Ishikawa (cell line): ENCODE data around the gene WNT7A.

Experiments used
- CEBPB ChIP-seq: IDR thresholded peaks from 2 replicates; pipeline ENCODE4 v1.6.1; 2012
- CREB1 ChIP-seq: IDR thresholded peaks from 2 replicates; pipeline ENCODE4 v1.6.1; 2012; ENCODE audit warnings: low read depth
- EGR1 ChIP-seq: IDR thresholded peaks from 2 replicates; pipeline ENCODE4 v1.6.1; 2012
- EP300 ChIP-seq: IDR thresholded peaks from 2 replicates; pipeline ENCODE4 v1.6.1; 2012; ENCODE audit warnings: borderline replicate concordance
- FOXM1 ChIP-seq: IDR thresholded peaks from 2 replicates; pipeline ENCODE4 v1.6.1; 2012; ENCODE audit warnings: low read depth, borderline replicate concordance
- MAX ChIP-seq: IDR thresholded peaks from 2 replicates; pipeline ENCODE4 v1.6.1; 2012
- NFIC ChIP-seq: IDR thresholded peaks from 2 replicates; pipeline ENCODE4 v1.6.1; 2012
- RAD21 ChIP-seq: IDR thresholded peaks from 2 replicates; pipeline ENCODE4 v1.6.1; 2012; ENCODE audit warnings: low read depth
- REST ChIP-seq: IDR thresholded peaks from 2 replicates; pipeline ENCODE4 v1.6.1; 2012; ENCODE audit warnings: low read depth, mild to moderate bottlenecking
- TAF1 ChIP-seq: IDR thresholded peaks from 2 replicates; pipeline ENCODE4 v1.6.1; 2012; ENCODE audit warnings: low read depth, mild to moderate bottlenecking
- TCF12 ChIP-seq: IDR thresholded peaks from 2 replicates; pipeline ENCODE4 v1.6.1; 2012; ENCODE audit warnings: low read depth
- USF1 ChIP-seq: IDR thresholded peaks from 2 replicates; pipeline ENCODE4 v1.6.1; 2012
- YY1 ChIP-seq: IDR thresholded peaks from 2 replicates; pipeline ENCODE4 v1.6.1; 2012; ENCODE audit warnings: low read depth
- ZBTB7A ChIP-seq: IDR thresholded peaks from 2 replicates; pipeline ENCODE4 v1.6.1; 2012; ENCODE audit warnings: low read depth

- TF ChIP-seq CREB1 (no peak), RAD21 (no peak), REST (no peak), FOXM1 (no peak), EGR1 (no peak), MAX (no peak), CEBPB (no peak), USF1 (no peak), EP300 (no peak), TAF1 (no peak), TCF12 (no peak), YY1 (no peak), ZBTB7A (no peak), NFIC (no peak)
Measured at GRCh38 chr3:13858768-13859520, 20.9 kb downstream of the WNT7A start.
